HepG2 (cell line): ENCODE data around the gene DCUN1D2. TPM values are rescaled to one million over a fixed set of nuclear protein-coding genes. Genes with fewer than 3 reads are reported as not detected.

ENCODE experiments used
- ATF3 ChIP-seq: sonication (generic); formaldehyde crosslinking; IDR thresholded peaks from 2 replicates; pipeline ENCODE4 v1.4.0; 2020; ENCODE audit warnings: missing genetic modification reagents
- BRCA1 ChIP-seq: sonication (generic); formaldehyde crosslinking; IDR thresholded peaks from 2 replicates; pipeline ENCODE4 v1.4.0; 2020; ENCODE audit warnings: missing genetic modification reagents
- CENPX ChIP-seq: sonication (generic); formaldehyde crosslinking; IDR thresholded peaks from 2 replicates; pipeline ENCODE4 v1.9.0; 2021; ENCODE audit warnings: mild to moderate bottlenecking, missing genetic modification reagents, moderate library complexity
- FOSL2 ChIP-seq: sonication (generic); formaldehyde crosslinking; IDR thresholded peaks from 2 replicates; pipeline ENCODE4 v1.4.0; 2020; ENCODE audit warnings: missing genetic modification reagents
- FOXM1 ChIP-seq: sonication (generic); formaldehyde crosslinking; IDR thresholded peaks from 2 replicates; pipeline ENCODE4 v1.5.0; 2020; ENCODE audit warnings: missing genetic modification reagents
- KDM3A ChIP-seq: IDR thresholded peaks from 2 replicates; pipeline ENCODE4 v1.6.1; 2018; ENCODE audit warnings: low read depth, missing compliant biosample characterization
- MAFG ChIP-seq: sonication (generic); formaldehyde crosslinking; IDR thresholded peaks from 2 replicates; pipeline ENCODE4 v1.5.1; 2020; ENCODE audit warnings: mild to moderate bottlenecking, missing genetic modification reagents
- MIER2 ChIP-seq: IDR thresholded peaks from 2 replicates; pipeline ENCODE4 v1.6.1; 2016; ENCODE audit warnings: missing biosample characterization, missing genetic modification reagents
- MXD1 ChIP-seq: sonication (generic); formaldehyde crosslinking; IDR thresholded peaks from 2 replicates; pipeline ENCODE4 v1.4.0; 2020; ENCODE audit warnings: mild to moderate bottlenecking, missing genetic modification reagents
- NR2F6 ChIP-seq, 2 experiments: IDR thresholded peaks; 2 replicates each; pipeline ENCODE4 v1.6.1; 2016; ENCODE audit warnings: antibody characterized with exemption in 1 of 2, mild to moderate bottlenecking in 1 of 2
- POLR2G ChIP-seq: fragments of 200-400 bp; formaldehyde crosslinking; IDR thresholded peaks from 2 replicates; pipeline ENCODE4 v1.6.1; 2018; ENCODE audit warnings: mild to moderate bottlenecking, low read depth, low read length, moderate library complexity
- SMAD1 ChIP-seq: sonication (generic); formaldehyde crosslinking; IDR thresholded peaks from 2 replicates; pipeline ENCODE4 v1.4.0; 2020; ENCODE audit warnings: missing genetic modification reagents, low read depth, mild to moderate bottlenecking, borderline replicate concordance
- SOX13 ChIP-seq, 3 experiments: fragments of 450-650 bp in 1 of 3; sonication (generic) in 1 of 3; formaldehyde crosslinking in 1 of 3; IDR thresholded peaks in 2 of 3; conservative IDR thresholded peaks in 1 of 3; 2 replicates each; pipeline versions ENCODE4 v1.5.0 to v1.6.1; 2016 to 2020; ENCODE audit warnings: antibody characterized with exemption in 1 of 3, mild to moderate bottlenecking in 1 of 3, missing compliant biosample characterization in 1 of 3, missing genetic modification reagents in 1 of 3, moderate library complexity in 1 of 3
- ZFP90 ChIP-seq: sonication (generic); formaldehyde crosslinking; IDR thresholded peaks from 2 replicates; pipeline ENCODE4 v1.8.0; 2022; ENCODE audit warnings: missing genetic modification reagents, mild to moderate bottlenecking, inconsistent platforms, borderline replicate concordance
- ZMYM4 ChIP-seq: sonication (generic); formaldehyde crosslinking; IDR thresholded peaks from 2 replicates; pipeline ENCODE4 v1.8.1; 2023; ENCODE audit warnings: mild to moderate bottlenecking, missing genetic modification reagents
- ZNF296 ChIP-seq: sonication (generic); formaldehyde crosslinking; conservative IDR thresholded peaks from 2 replicates; pipeline ENCODE4 v1.5.0; 2020; ENCODE audit warnings: mild to moderate bottlenecking, missing genetic modification reagents
- ZNF33A ChIP-seq: sonication (generic); formaldehyde crosslinking; IDR thresholded peaks from 2 replicates; pipeline ENCODE4 v1.5.1; 2020; ENCODE audit warnings: missing genetic modification reagents, mild to moderate bottlenecking, moderate library complexity, borderline replicate concordance
- ZNF446 ChIP-seq: sonication (generic); formaldehyde crosslinking; IDR thresholded peaks from 2 replicates; pipeline ENCODE4 v1.5.0; 2020; ENCODE audit warnings: mild to moderate bottlenecking, missing genetic modification reagents
- ZNF567 ChIP-seq: sonication (generic); formaldehyde crosslinking; IDR thresholded peaks from 2 replicates; pipeline ENCODE4 v1.8.1; 2023; ENCODE audit warnings: mild to moderate bottlenecking, missing genetic modification reagents, borderline replicate concordance
- ZNF780A ChIP-seq: sonication (generic); formaldehyde crosslinking; IDR thresholded peaks from 2 replicates; pipeline ENCODE4 v1.8.0; 2022; ENCODE audit warnings: mild to moderate bottlenecking, missing genetic modification reagents, moderate library complexity
- ZXDC ChIP-seq: sonication (generic); formaldehyde crosslinking; IDR thresholded peaks from 2 replicates; pipeline ENCODE4 v1.5.0; 2020; ENCODE audit warnings: mild to moderate bottlenecking, missing genetic modification reagents
- polyA plus RNA-seq, 8 experiments: library from polyadenylated mRNA; depleted of rRNA in 3 of 8; stranded (reverse) in 7 of 8; unstranded in 1 of 8; fragments of >200 nt; fragmentation: Illumina TruSeq in 4 of 8; extraction: Trizol in 4 of 8; gene quantifications; 2 replicates each; pipeline versions ENCODE4 v1.2.1 to v1.2.3, GENCODE V29; 2011 to 2016; ENCODE audit warnings: low read depth in 4 of 8, missing spikeins in 1 of 8, mixed read lengths in 1 of 8; ENCODE audit not compliant: insufficient read depth in 1 of 8
- total RNA-seq, 5 experiments: library from RNA; depleted of rRNA; stranded (reverse); fragments of >200 nt; fragmentation: Illumina TruSeq; extraction: Trizol; gene quantifications; 2 replicates each; pipeline ENCODE4 v1.2.3, GENCODE V29; 2016; ENCODE audit warnings: low read depth in 1 of 5
- TF ChIP-seq, protein P1 (sequence below): sonication (generic); formaldehyde crosslinking; IDR thresholded peaks from 2 replicates; pipeline ENCODE4 v1.4.0; 2020; ENCODE audit warnings: missing genetic modification reagents
- TF ChIP-seq, protein P2 (sequence below): sonication (generic); formaldehyde crosslinking; IDR thresholded peaks from 2 replicates; pipeline ENCODE4 v1.8.0; 2022; ENCODE audit warnings: mild to moderate bottlenecking, missing genetic modification reagents, moderate library complexity

DCUN1D2 gene
- total and polyA plus RNA-seq, 2 of the 13 experiments (the other 11 are each of a cell fraction or from before 2014, with no cell fraction given): 9.1 to 9.6 TPM

DNA sequence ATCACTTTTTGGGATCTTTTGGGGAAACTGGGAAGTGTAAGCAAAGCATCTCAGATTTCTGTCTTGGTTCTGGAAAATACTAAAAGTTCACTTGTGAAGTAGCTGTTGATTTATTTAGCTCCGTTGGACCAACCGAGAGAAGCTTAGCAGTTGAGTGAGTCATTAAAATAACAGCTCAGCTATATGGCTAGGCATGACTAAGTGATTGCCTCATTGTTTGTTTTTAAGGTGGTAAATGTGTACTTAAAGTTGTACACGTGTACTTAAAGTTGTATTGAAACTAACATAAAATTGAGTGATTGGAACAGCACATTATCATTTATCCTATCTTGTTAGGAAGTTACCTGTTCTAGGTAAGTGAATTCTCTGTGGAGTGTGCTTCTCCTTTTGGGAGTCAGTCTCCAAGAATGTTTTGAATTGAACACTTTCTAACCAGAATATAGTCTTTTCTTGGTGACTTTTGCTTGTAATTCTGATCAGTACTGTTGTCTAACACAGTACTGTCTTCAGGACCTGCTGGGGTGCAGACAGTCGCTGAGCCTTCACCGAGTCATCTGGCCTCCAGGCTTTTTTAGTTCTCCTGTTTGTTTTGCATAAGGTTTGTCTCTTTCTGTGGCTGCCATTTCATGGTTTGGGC lies 2.9 kb upstream of the DCUN1D2 start (continued):
- TF ChIP-seq ZMYM4: no peak
- peak; percentile 96 for TF ChIP-seq FOSL2 (CRISPR knock-in tag)
- TF ChIP-seq ZNF567 (CRISPR knock-in tag): no peak
- no peak for TF ChIP-seq ZXDC (CRISPR knock-in tag)
- TF ChIP-seq ATF3 (CRISPR knock-in tag): peak; percentile 90
- TF ChIP-seq CENPX (CRISPR knock-in tag): no peak
- TF ChIP-seq POLR2G: no peak; the same call in 1 of the 2 replicates
- no peak for TF ChIP-seq ZNF33A (CRISPR knock-in tag)
- no peak for TF ChIP-seq KDM3A (CRISPR knock-in tag)
- no peak for TF ChIP-seq FOXM1 (CRISPR knock-in tag)
- TF ChIP-seq SMAD1: no peak
- no peak for TF ChIP-seq SOX13 (IDR thresholded peaks at IDR 0.05)
- peak in 1 of 2 experiments; percentile 52; a peak in 1 of 4 replicates for TF ChIP-seq SOX13 (CRISPR knock-in tag; conservative IDR thresholded peaks at IDR 0.05 in 1 of 2, IDR thresholded peaks at IDR 0.05 in 1 of 2)
- TF ChIP-seq NR2F6 (IDR thresholded peaks at IDR 0.05): no peak
- 0 out of 2 replicates have a peak, but pooled peaks have one; percentile 38 for TF ChIP-seq NR2F6 (CRISPR knock-in tag; IDR thresholded peaks at IDR 0.05)
- TF ChIP-seq, protein P1, sequence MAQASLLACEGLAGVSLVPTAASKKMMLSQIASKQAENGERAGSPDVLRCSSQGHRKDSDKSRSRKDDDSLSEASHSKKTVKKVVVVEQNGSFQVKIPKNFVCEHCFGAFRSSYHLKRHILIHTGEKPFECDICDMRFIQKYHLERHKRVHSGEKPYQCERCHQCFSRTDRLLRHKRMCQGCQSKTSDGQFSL (CRISPR knock-in tag): no peak
- TF ChIP-seq ZFP90 (CRISPR knock-in tag): no peak
- no peak for TF ChIP-seq ZNF780A (CRISPR knock-in tag)
- no peak for TF ChIP-seq ZNF446
- TF ChIP-seq, protein P2, sequence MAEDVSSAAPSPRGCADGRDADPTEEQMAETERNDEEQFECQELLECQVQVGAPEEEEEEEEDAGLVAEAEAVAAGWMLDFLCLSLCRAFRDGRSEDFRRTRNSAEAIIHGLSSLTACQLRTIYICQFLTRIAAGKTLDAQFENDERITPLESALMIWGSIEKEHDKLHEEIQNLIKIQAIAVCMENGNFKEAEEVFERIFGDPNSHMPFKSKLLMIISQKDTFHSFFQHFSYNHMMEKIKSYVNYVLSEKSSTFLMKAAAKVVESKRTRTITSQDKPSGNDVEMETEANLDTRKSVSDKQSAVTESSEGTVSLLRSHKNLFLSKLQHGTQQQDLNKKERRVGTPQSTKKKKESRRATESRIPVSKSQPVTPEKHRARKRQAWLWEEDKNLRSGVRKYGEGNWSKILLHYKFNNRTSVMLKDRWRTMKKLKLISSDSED (CRISPR knock-in tag): no peak
- no peak for TF ChIP-seq MXD1 (CRISPR knock-in tag)
- TF ChIP-seq ZNF296 (CRISPR knock-in tag): no peak
- TF ChIP-seq MAFG (CRISPR knock-in tag): no peak
- TF ChIP-seq BRCA1 (CRISPR knock-in tag): no peak
- no peak for TF ChIP-seq MIER2
